HG03196 (cell line): ENCODE measurements around the gene MUCL1.

ENCODE experiments used
- ATAC-seq: cut with Tn5 transposase; IDR thresholded peaks from one replicate; pipeline ENCODE4 v1.9.1; 2021; ENCODE audit not compliant: unreplicated experiment

Gene MUCL1

DNA sequence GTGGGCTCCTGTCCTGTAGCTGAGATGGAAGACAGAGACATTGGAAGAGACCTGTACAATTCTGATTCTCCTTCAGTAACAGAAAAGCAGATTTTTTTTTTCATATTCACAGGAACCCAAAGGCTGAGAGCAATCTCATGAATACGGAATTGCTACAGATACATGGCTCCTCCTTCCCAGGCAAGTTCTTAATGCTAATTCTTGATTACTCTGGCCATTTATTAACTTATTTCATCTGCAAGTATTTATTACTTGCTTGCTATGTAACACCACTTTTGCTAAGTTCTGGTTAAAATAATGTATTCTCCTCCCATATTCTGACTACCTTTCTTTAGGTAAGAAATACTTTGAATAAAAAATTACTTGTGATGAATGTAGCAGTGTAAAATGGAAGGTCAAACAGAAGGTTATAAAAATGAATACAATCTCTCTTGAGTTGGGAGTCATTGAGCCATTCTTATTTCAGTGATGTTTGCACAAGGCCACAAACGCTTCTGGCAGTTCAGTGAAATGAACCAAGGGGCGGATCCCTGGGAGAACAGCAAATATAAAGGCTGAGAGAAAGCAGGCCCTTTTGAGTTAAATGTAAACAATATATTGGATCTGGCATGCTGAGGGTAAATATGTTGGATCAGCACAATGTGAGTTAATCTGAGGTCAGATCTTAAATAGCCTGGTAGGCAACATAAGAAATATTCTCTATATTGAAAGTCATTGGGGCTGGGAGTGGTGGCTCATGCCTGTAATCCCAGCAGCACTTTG is 37.6 kb downstream of the MUCL1 start:
- ATAC-seq: no peak
